Pancreas (tissue), 10 donors: ENCODE data around the gene TENM4. TPM values are rescaled to one million over a fixed set of nuclear protein-coding genes. Genes with fewer than 3 reads are reported as not detected.

Experiments used
- ATAC-seq, 4 donors: fragments of 200-7000 bp; cut with Tn5 transposase; one replicate each; pipeline versions ENCODE4 v1.8.0 to v1.9.1; 2020; ENCODE audit warnings: mild to moderate bottlenecking in 4 of 4, moderate library complexity in 4 of 4
- DNase-seq, 6 donors: peaks; one replicate each; pipeline ENCODE4 v3.0.0-alpha.2; 2020
- FAIRE-seq: peaks from 2 replicates; lab custom pipeline; 2012; peaks lifted over from hg19 to GRCh38; lab: Jason Lieb, UNC
- H3K27ac ChIP-seq, 4 donors: fragments of 200-600 bp; sonication (generic); 1 replicate in 3 of 4; 2 replicates in 1 of 4; pipeline versions ENCODE4 v1.5.0 to v1.8.0; 2020
- H3K27me3 ChIP-seq, 4 donors: fragments of 200-600 bp; one replicate each; pipeline ENCODE4 v1.8.0; 2021
- H3K36me3 ChIP-seq, 3 donors: fragments of 200-600 bp; sonication (generic) in 1 of 3; one replicate each; pipeline versions ENCODE4 v1.5.0 to v1.8.0; 2020 to 2021
- H3K4me1 ChIP-seq, 3 donors: fragments of 200-600 bp; one replicate each; pipeline ENCODE4 v1.8.0; 2021
- H3K4me3 ChIP-seq, 4 donors: fragments of 200-600 bp; sonication (generic) in 2 of 4; one replicate each; pipeline versions ENCODE4 v1.5.0 to v1.8.0; 2020 to 2021
- H3K9me3 ChIP-seq, 4 donors: fragments of 200-600 bp; one replicate each; pipeline ENCODE4 v1.8.0; 2021
- CTCF ChIP-seq, 4 donors: fragments of 200-600 bp; sonication (generic) in 3 of 4; IDR thresholded peaks; one replicate each; pipeline versions ENCODE4 v1.5.0 to v1.8.0; 2021; ENCODE audit warnings: antibody characterized with exemption in 4 of 4
- WGBS, 2 donors: extraction: QIAGEN DNeasy Blood & Tissue Kit; methylation state at CpG; one replicate each; pipeline ENCODE4 v1.1.7; 2013; 5-methylcytosine and 5-hydroxymethylcytosine counted together
- intact Hi-C, 3 donors: fragments of 100-400 bp; cut with DNase I; formaldehyde crosslinking; loops; one replicate each; pipeline versions ENCODE4 v1.11.1 to v1.14.2; 2022
- polyA plus RNA-seq, 2 donors: library from polyadenylated mRNA; stranded (reverse); fragments of 200-250 nt; gene quantifications; one replicate each; pipeline ENCODE4 v1.2.3, GENCODE V29; 2013
- total RNA-seq, 6 donors: library from RNA; stranded (reverse); fragmentation: NEBNext Ultra II Directional in 4 of 6; extraction: Animal tissue kit (Norgen Biotek cat#: 25700) in 4 of 6; gene quantifications; one replicate each; pipeline versions ENCODE4 v1.2.1 to v1.2.4, GENCODE V29; 2021 to 2023
- donor health status: healthy with polysubstance abuse.
- donor health status: DM: no; HTN: no; CAD: no; lungs with moderate emphysema.
- donor health status: DM: no; HTN: no; CAD: no.
- donor health status: control.
- donor health status: control.
- donor health status: Bipolar disorder and iron deficiency.
- donor health status: DM: yes; HTN: yes; CAD: no.
- donor health status: DM: no; HTN: no; CAD: no.
- donor health status: DM: no; HTN: no; CAD: no.
- donor health status: DM: yes; HTN: yes; CAD: no.

The TENM4 gene
- total and polyA plus RNA-seq, 8 donors: 0.37 to 6.8 (median 1.3) TPM

GRCh38 chr11:79078456-79078855 lies 362.4 kb downstream of the TENM4 start:
- DNase-seq: no peak
- FAIRE-seq: no peak
- H3K36me3 ChIP-seq: no peaks in the 10 kb centered on the region
- no peaks in the 10 kb centered on the region for H3K9me3 ChIP-seq
- H3K27me3 ChIP-seq: no peaks in the 10 kb centered on the region
- H3K27ac ChIP-seq: peak overlapping the region in 2 of 4 donors; percentile 19 to 28
- no peak overlapping the region for H3K4me3 ChIP-seq
- ATAC-seq: peak in 1 of 4 donors; percentile 13
- 72 to 73% methylated on average over 2 of the region's 2 CpGs for WGBS, 2 donors
- no peak for TF ChIP-seq CTCF (IDR thresholded peaks at IDR 0.05)
- intact Hi-C loops: loop anchor here in 1 of 3 donors (5.0 kb wide), 1 partner anchor 431 kb away; no protein-coding TSS in a partner anchor
- no peaks in the 10 kb centered on the region for H3K4me1 ChIP-seq

- Histone ChIP-seq H3K27me3 (no peaks in the 10 kb centered on the region), H3K4me3 (no peak overlapping the region), H3K9me3 (no peaks in the 10 kb centered on the region), H3K4me1 (no peaks in the 10 kb centered on the region), H3K27ac (no peak overlapping the region), H3K36me3 (no peaks in the 10 kb centered on the region)
- intact Hi-C loops: loop anchor here in 1 of 3 donors (5.0 kb wide), 1 partner anchor 431 kb away; no protein-coding TSS in a partner anchor
- FAIRE-seq: no peak
- ATAC-seq: no peak
- no peak for TF ChIP-seq CTCF (IDR thresholded peaks at IDR 0.05)
- DNase-seq: no peak
- 51 to 55% methylated on average over 9 of the region's 9 CpGs for WGBS, 2 donors
Observed at GRCh38 chr11:79077702-79078330, 363.0 kb downstream of the TENM4 start.

- no peaks in the 10 kb centered on the region for H3K36me3 ChIP-seq
- H3K4me3 ChIP-seq: no peak overlapping the region
- 52% methylated on average over 4 of the region's 4 CpGs for WGBS, 2 donors
- no peaks in the 10 kb centered on the region for H3K27me3 ChIP-seq
- FAIRE-seq (no peak), ATAC-seq (peak; percentile 43 to 74 (median 52)), DNase-seq (peak in 3 of 6 donors; percentile 25 to 73 (median 50))
- H3K9me3 ChIP-seq: no peaks in the 10 kb centered on the region
- TF ChIP-seq CTCF (IDR thresholded peaks at IDR 0.05): peak; percentile 6 to 48 (median 44)
- no peaks in the 10 kb centered on the region for H3K4me1 ChIP-seq
- intact Hi-C loops: loop anchor here in 1 of 3 donors (5.0 kb wide), 1 partner anchor 429 kb away; no protein-coding TSS in a partner anchor
- H3K27ac ChIP-seq: no peak overlapping the region
Observed at GRCh38 chr11:79076526-79077115, 364.2 kb downstream of the TENM4 start.

GRCh38 chr11:79074547-79074946 lies 366.3 kb downstream of the TENM4 start:
- ATAC-seq (no peak), DNase-seq (no peak), FAIRE-seq (no peak)
- Histone ChIP-seq H3K27ac (no peak overlapping the region), H3K27me3 (no peaks in the 10 kb centered on the region), H3K4me1 (no peaks in the 10 kb centered on the region), H3K9me3 (no peaks in the 10 kb centered on the region), H3K36me3 (no peaks in the 10 kb centered on the region), H3K4me3 (no peak overlapping the region)
- TF ChIP-seq CTCF (IDR thresholded peaks at IDR 0.05): no peak
- WGBS, 2 donors: 92 to 98% methylated on average over 4 of the region's 4 CpGs
- intact Hi-C loops: no loop called here

GRCh38 chr11:79071190-79071589 lies 369.6 kb downstream of the TENM4 start:
- Histone ChIP-seq H3K27ac (no peak overlapping the region), H3K27me3 (no peaks in the 10 kb centered on the region), H3K9me3 (no peaks in the 10 kb centered on the region), H3K36me3 (no peaks in the 10 kb centered on the region), H3K4me3 (no peak overlapping the region), H3K4me1 (no peaks in the 10 kb centered on the region)
- no peak for FAIRE-seq
- TF ChIP-seq CTCF (IDR thresholded peaks at IDR 0.05): no peak
- ATAC-seq: no peak
- WGBS, 2 donors: 91 to 100% methylated on average over 1 of the region's 1 CpG
- intact Hi-C loops: no loop called here
- DNase-seq: no peak
